SU-DHL-6 (cell line): ENCODE results near the gene GAL3ST3.

ENCODE experiments used
- EZH2phosphoT487 ChIP-seq: fragments of 200-600 bp; sonication (generic), shearing (Covaris generic); conservative IDR thresholded peaks from 2 replicates; pipeline ENCODE4 v1.6.1; 2018; ENCODE audit warnings: mild to moderate bottlenecking, antibody characterized with exemption, low read length, moderate library complexity, mixed read lengths
- TF ChIP-seq, protein P1 (sequence below): fragments of 200-600 bp; sonication (generic); IDR thresholded peaks from one replicate; pipeline ENCODE4 v1.5.1; 2017; ENCODE audit warnings: antibody characterized with exemption, mild to moderate bottlenecking, low read length, moderate library complexity; ENCODE audit not compliant: insufficient read depth, poor library complexity, severe bottlenecking

DNA sequence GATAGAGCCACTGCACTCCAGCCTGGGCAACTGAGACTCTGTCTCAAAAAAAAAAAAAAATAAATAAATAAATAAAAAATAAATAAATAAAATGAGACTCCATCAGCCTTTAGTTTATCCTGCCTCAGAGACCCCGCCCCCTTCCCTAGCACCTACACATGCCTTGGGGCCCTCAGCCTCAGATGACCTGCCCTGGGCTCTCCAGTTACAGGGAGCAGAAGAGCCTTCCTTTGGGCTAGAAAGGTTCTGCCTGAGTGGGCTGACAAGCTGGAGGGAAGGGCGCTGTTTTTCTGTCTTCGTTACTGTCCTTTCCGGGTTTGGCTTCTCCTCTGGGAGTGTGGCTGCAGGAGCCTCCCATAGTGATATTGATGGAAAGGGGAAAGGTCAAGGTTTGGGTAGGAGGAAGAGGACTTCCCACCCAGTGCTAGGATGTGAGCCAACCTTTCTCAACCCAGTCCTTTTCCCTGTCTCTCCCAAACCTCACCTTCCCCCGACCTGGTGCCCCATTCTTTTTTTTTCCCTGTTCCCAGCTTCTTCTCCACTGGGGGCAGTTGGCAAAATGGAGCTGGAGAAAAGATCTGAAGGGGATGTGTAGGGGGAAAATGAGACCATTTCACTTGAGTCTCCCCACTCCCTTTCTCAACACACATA is 1.7 kb upstream of the GAL3ST3 start:
- TF ChIP-seq, protein P1, sequence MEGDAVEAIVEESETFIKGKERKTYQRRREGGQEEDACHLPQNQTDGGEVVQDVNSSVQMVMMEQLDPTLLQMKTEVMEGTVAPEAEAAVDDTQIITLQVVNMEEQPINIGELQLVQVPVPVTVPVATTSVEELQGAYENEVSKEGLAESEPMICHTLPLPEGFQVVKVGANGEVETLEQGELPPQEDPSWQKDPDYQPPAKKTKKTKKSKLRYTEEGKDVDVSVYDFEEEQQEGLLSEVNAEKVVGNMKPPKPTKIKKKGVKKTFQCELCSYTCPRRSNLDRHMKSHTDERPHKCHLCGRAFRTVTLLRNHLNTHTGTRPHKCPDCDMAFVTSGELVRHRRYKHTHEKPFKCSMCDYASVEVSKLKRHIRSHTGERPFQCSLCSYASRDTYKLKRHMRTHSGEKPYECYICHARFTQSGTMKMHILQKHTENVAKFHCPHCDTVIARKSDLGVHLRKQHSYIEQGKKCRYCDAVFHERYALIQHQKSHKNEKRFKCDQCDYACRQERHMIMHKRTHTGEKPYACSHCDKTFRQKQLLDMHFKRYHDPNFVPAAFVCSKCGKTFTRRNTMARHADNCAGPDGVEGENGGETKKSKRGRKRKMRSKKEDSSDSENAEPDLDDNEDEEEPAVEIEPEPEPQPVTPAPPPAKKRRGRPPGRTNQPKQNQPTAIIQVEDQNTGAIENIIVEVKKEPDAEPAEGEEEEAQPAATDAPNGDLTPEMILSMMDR, result no peak
- no peak for TF ChIP-seq EZH2phosphoT487
